ENCODE results near the gene IMPA2.

The IMPA2 gene

GRCh38 chr18:11985586-11985985, 4.3 kb downstream of the IMPA2 start:
- Histone ChIP-seq H3K27me3 (ENCODE audit: control insufficient read depth, insufficient read depth, low read length) (no peaks in the 10 kb centered on the region), H3K9ac (ENCODE audit: low read length) (no peak overlapping the region), H3K4me3 (ENCODE audit: low read length) (no peak overlapping the region), H3K4me1 (ENCODE audit: control insufficient read depth, insufficient read depth, low read length) (no peaks in the 10 kb centered on the region), H3K27ac (ENCODE audit: low read depth, low read length) (no peak overlapping the region), H3K36me3 (ENCODE audit: control insufficient read depth, insufficient read depth, low read length) (no peaks in the 10 kb centered on the region)

GRCh38 chr18:11986061-11986460, 4.8 kb downstream of the IMPA2 start:
- Histone ChIP-seq H3K27ac (ENCODE audit: low read depth, low read length) (no peak overlapping the region), H3K36me3 (ENCODE audit: control insufficient read depth, insufficient read depth, low read length) (no peaks in the 10 kb centered on the region), H3K4me1 (ENCODE audit: control insufficient read depth, insufficient read depth, low read length) (no peaks in the 10 kb centered on the region), H3K27me3 (ENCODE audit: control insufficient read depth, insufficient read depth, low read length) (no peaks in the 10 kb centered on the region), H3K9ac (ENCODE audit: low read length) (no peak overlapping the region), H3K4me3 (ENCODE audit: low read length) (no peak overlapping the region)

- Histone ChIP-seq H3K4me1 (ENCODE audit: control insufficient read depth, insufficient read depth, low read length) (no peaks in the 10 kb centered on the region), H3K4me3 (ENCODE audit: low read length) (no peak overlapping the region), H3K27ac (ENCODE audit: low read depth, low read length) (no peak overlapping the region), H3K9ac (ENCODE audit: low read length) (no peak overlapping the region), H3K27me3 (ENCODE audit: control insufficient read depth, insufficient read depth, low read length) (no peaks in the 10 kb centered on the region), H3K36me3 (ENCODE audit: control insufficient read depth, insufficient read depth, low read length) (no peaks in the 10 kb centered on the region)
Observed at GRCh38 chr18:11987527-11987926, 6.2 kb downstream of the IMPA2 start.

- Histone ChIP-seq H3K4me3 (ENCODE audit: low read length) (no peak overlapping the region), H3K27ac (ENCODE audit: low read depth, low read length) (no peak overlapping the region), H3K36me3 (ENCODE audit: control insufficient read depth, insufficient read depth, low read length) (no peaks in the 10 kb centered on the region), H3K27me3 (ENCODE audit: control insufficient read depth, insufficient read depth, low read length) (no peaks in the 10 kb centered on the region), H3K4me1 (ENCODE audit: control insufficient read depth, insufficient read depth, low read length) (no peaks in the 10 kb centered on the region), H3K9ac (ENCODE audit: low read length) (no peak overlapping the region)
Observed at GRCh38 chr18:11989174-11989573, 7.9 kb downstream of the IMPA2 start.

GRCh38 chr18:11989966-11990380, 8.7 kb downstream of the IMPA2 start:
- H3K27me3 ChIP-seq (ENCODE audit: control insufficient read depth, insufficient read depth, low read length) = no peaks in the 10 kb centered on the region
- no peaks in the 10 kb centered on the region for H3K4me1 ChIP-seq (ENCODE audit: control insufficient read depth, insufficient read depth, low read length)
- no peak overlapping the region for H3K4me3 ChIP-seq (ENCODE audit: low read length)
- no peaks in the 10 kb centered on the region for H3K36me3 ChIP-seq (ENCODE audit: control insufficient read depth, insufficient read depth, low read length)
- H3K9ac ChIP-seq (ENCODE audit: low read length) = no peak overlapping the region
- no peak overlapping the region for H3K27ac ChIP-seq (ENCODE audit: low read depth, low read length)

- no peak overlapping the region for H3K4me3 ChIP-seq (ENCODE audit: low read length)
- H3K4me1 ChIP-seq (ENCODE audit: control insufficient read depth, insufficient read depth, low read length) = no peaks in the 10 kb centered on the region
Observed at GRCh38 chr18:11990539-11990938, 9.2 kb downstream of the IMPA2 start.

GRCh38 chr18:11991021-11991795, 9.9 kb downstream of the IMPA2 start:
- no peak overlapping the region for H3K27ac ChIP-seq (ENCODE audit: low read depth, low read length)
- H3K9ac ChIP-seq (ENCODE audit: low read length) = no peak overlapping the region
- H3K36me3 ChIP-seq (ENCODE audit: control insufficient read depth, insufficient read depth, low read length) = no peaks in the 10 kb centered on the region
- H3K4me1 ChIP-seq (ENCODE audit: control insufficient read depth, insufficient read depth, low read length) = no peaks in the 10 kb centered on the region
- no peaks in the 10 kb centered on the region for H3K27me3 ChIP-seq (ENCODE audit: control insufficient read depth, insufficient read depth, low read length)
- no peak overlapping the region for H3K4me3 ChIP-seq (ENCODE audit: low read length)

More at GRCh38 chr18:11990539-11990938, 9.2 kb downstream of the IMPA2 start:
- Histone ChIP-seq H3K9ac (ENCODE audit: low read length) (no peak overlapping the region), H3K27ac (ENCODE audit: low read depth, low read length) (no peak overlapping the region), H3K36me3 (ENCODE audit: control insufficient read depth, insufficient read depth, low read length) (no peaks in the 10 kb centered on the region), H3K27me3 (ENCODE audit: control insufficient read depth, insufficient read depth, low read length) (no peaks in the 10 kb centered on the region)

- Histone ChIP-seq H3K9ac (ENCODE audit: low read length) (no peak overlapping the region), H3K27ac (ENCODE audit: low read depth, low read length) (no peak overlapping the region), H3K4me1 (ENCODE audit: control insufficient read depth, insufficient read depth, low read length) (no peaks in the 10 kb centered on the region), H3K4me3 (ENCODE audit: low read length) (no peak overlapping the region), H3K27me3 (ENCODE audit: control insufficient read depth, insufficient read depth, low read length) (no peaks in the 10 kb centered on the region), H3K36me3 (ENCODE audit: control insufficient read depth, insufficient read depth, low read length) (no peaks in the 10 kb centered on the region)
Observed at GRCh38 chr18:11992096-11992790, 10.9 kb downstream of the IMPA2 start.

- no peak overlapping the region for H3K4me3 ChIP-seq (ENCODE audit: low read length)
- no peaks in the 10 kb centered on the region for H3K27me3 ChIP-seq (ENCODE audit: control insufficient read depth, insufficient read depth, low read length)
- no peaks in the 10 kb centered on the region for H3K36me3 ChIP-seq (ENCODE audit: control insufficient read depth, insufficient read depth, low read length)
- H3K4me1 ChIP-seq (ENCODE audit: control insufficient read depth, insufficient read depth, low read length) = no peaks in the 10 kb centered on the region
- no peak overlapping the region for H3K27ac ChIP-seq (ENCODE audit: low read depth, low read length)
- H3K9ac ChIP-seq (ENCODE audit: low read length) = no peak overlapping the region
Observed at GRCh38 chr18:11993264-11993916, 12.1 kb downstream of the IMPA2 start.

- Histone ChIP-seq H3K9ac (ENCODE audit: low read length) (no peak overlapping the region), H3K36me3 (ENCODE audit: control insufficient read depth, insufficient read depth, low read length) (no peaks in the 10 kb centered on the region), H3K4me3 (ENCODE audit: low read length) (no peak overlapping the region), H3K27me3 (ENCODE audit: control insufficient read depth, insufficient read depth, low read length) (no peaks in the 10 kb centered on the region), H3K4me1 (ENCODE audit: control insufficient read depth, insufficient read depth, low read length) (no peaks in the 10 kb centered on the region), H3K27ac (ENCODE audit: low read depth, low read length) (no peak overlapping the region)
Observed at GRCh38 chr18:11994336-11994702, 13.0 kb downstream of the IMPA2 start.

GRCh38 chr18:11994703-11995444, 13.6 kb downstream of the IMPA2 start:
- Histone ChIP-seq H3K9ac (ENCODE audit: low read length) (no peak overlapping the region), H3K4me1 (ENCODE audit: control insufficient read depth, insufficient read depth, low read length) (no peaks in the 10 kb centered on the region), H3K27me3 (ENCODE audit: control insufficient read depth, insufficient read depth, low read length) (no peaks in the 10 kb centered on the region), H3K36me3 (ENCODE audit: control insufficient read depth, insufficient read depth, low read length) (no peaks in the 10 kb centered on the region), H3K4me3 (ENCODE audit: low read length) (no peak overlapping the region), H3K27ac (ENCODE audit: low read depth, low read length) (no peak overlapping the region)
